GM12872 (cell line): ENCODE results near the gene KLHL21.

Experiments used
- CTCF ChIP-seq: IDR thresholded peaks from 3 replicates; pipeline ENCODE4 v1.5.1; 2011; ENCODE audit warnings: low read depth, mild to moderate bottlenecking, low read length, moderate library complexity; ENCODE audit not compliant: insufficient read depth

Gene KLHL21

GRCh38 chr1:6602669-6603237 lies at the start of gene KLHL21:
Gene KLHL21, minus strand, starts transcription at chr1:6602869. Its CDS starts 52 bp downstream, at chr1:6602817.
- no peak for TF ChIP-seq CTCF

- no peak for TF ChIP-seq CTCF
Observed at GRCh38 chr1:6651909-6652308, 49.2 kb upstream of the KLHL21 start.

GRCh38 chr1:6648556-6648955 lies 45.9 kb upstream of the KLHL21 start:
- no peak for TF ChIP-seq CTCF

GRCh38 chr1:6646499-6647148 lies 44.0 kb upstream of the KLHL21 start:
- peak; percentile 60; the same call in 2 of the 3 replicates for TF ChIP-seq CTCF

GRCh38 chr1:6645018-6645417 lies 42.3 kb upstream of the KLHL21 start:
- no peak for TF ChIP-seq CTCF

- no peak for TF ChIP-seq CTCF
Observed at GRCh38 chr1:6638226-6638625, 35.6 kb upstream of the KLHL21 start.

GRCh38 chr1:6637770-6638169 lies 35.1 kb upstream of the KLHL21 start:
- TF ChIP-seq CTCF = no peak
